Activated T-cell treated with anti-CD3 and anti-CD28 coated beads, Interleukin-2, amount 50 U/mL, for 72 hours (primary cell): Measurements from ENCODE around the gene SLC8A2. TPM values are rescaled to one million over a fixed set of nuclear protein-coding genes. Genes with fewer than 3 reads are reported as not detected.

ENCODE experiments used
- ATAC-seq, 2 donors: fragments of 150-1000 bp; cut with Tn5 transposase; replicated peaks in 1 of 2; 2 replicates each; pipeline ENCODE4 v1.10.0; 2021; ENCODE audit warnings: moderate library complexity in 2 of 2, mild to moderate bottlenecking in 1 of 2
- DNase-seq, 2 donors: peaks; one replicate each; pipeline ENCODE4 v3.0.0; 2021 to 2022; ENCODE audit warnings: mixed read lengths in 1 of 2
- H3K27ac Mint-ChIP-seq: one replicate; pipeline ENCODE4 v1.8.0; 2022; ENCODE audit warnings: mild to moderate bottlenecking, moderate library complexity, mixed read lengths
- H3K27me3 Mint-ChIP-seq: one replicate; pipeline ENCODE4 v1.8.0; 2022; ENCODE audit warnings: low read depth, mixed read lengths
- H3K36me3 Mint-ChIP-seq, 2 donors: one replicate each; pipeline ENCODE4 v1.8.0; 2022; ENCODE audit warnings: mixed read lengths in 2 of 2, mild to moderate bottlenecking in 1 of 2; ENCODE audit not compliant: insufficient read depth in 2 of 2
- H3K4me1 Mint-ChIP-seq: one replicate; pipeline ENCODE4 v1.8.0; 2022; ENCODE audit warnings: low read depth, mixed read lengths
- H3K4me3 Mint-ChIP-seq, 2 donors: one replicate each; pipeline ENCODE4 v1.8.0; 2022; ENCODE audit warnings: mild to moderate bottlenecking in 2 of 2, mixed read lengths in 2 of 2, moderate library complexity in 2 of 2
- H3K9me3 Mint-ChIP-seq, 2 donors: one replicate each; pipeline ENCODE4 v1.8.0; 2022; ENCODE audit warnings: mixed read lengths in 2 of 2
- total RNA-seq, 2 donors: library from RNA; stranded (reverse); gene quantifications; one replicate each; pipeline ENCODE4 v1.2.3, GENCODE V29; 2022

The SLC8A2 gene
- total RNA-seq, 2 donors from 2014 or later = 0.17 to 0.97 TPM

DNA sequence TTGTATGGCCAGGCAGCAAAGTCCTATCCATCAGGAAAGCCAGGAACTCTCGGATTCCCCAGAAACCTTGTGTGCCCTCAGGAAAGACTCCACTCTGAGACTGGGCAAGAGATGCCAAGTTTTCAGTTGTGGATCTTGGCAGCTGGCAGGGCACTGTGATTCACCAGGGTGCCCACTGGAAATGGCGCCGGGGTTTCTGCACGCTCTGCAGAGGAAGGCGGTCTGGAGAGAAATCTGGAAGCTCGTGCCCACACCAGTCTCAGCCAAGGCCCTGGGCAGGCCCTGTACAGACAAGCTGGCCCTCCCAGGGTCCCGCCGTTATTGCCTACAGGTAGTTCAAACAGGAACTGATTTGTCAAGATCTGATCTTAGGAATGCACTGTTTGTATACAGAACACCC is 38.3 kb upstream of the SLC8A2 start:
- ATAC-seq (no peak), DNase-seq (no peak)
- Mint-ChIP-seq H3K27ac (no peak overlapping the region), H3K4me1 (peaks cover 45% of the 10 kb centered on the region), H3K27me3 (no peaks in the 10 kb centered on the region), H3K36me3 (peaks cover 3 to 4% of the 10 kb centered on the region in 2 donors), H3K4me3 (no peak overlapping the region), H3K9me3 (no peaks in the 10 kb centered on the region)

- peaks cover 39% of the 10 kb centered on the region for H3K4me1 Mint-ChIP-seq
These were observed 37.6 kb upstream of the SLC8A2 start for GRCh38 chr19:47509170-47509847.

GRCh38 chr19:47508721-47509120 is 37.0 kb upstream of the SLC8A2 start:
- no peak overlapping the region for H3K4me3 Mint-ChIP-seq
- no peak for ATAC-seq
- DNase-seq = no peak
- no peak overlapping the region for H3K27ac Mint-ChIP-seq
- H3K9me3 Mint-ChIP-seq = no peaks in the 10 kb centered on the region
- H3K27me3 Mint-ChIP-seq = no peaks in the 10 kb centered on the region
- H3K4me1 Mint-ChIP-seq = peaks cover 33% of the 10 kb centered on the region
- H3K36me3 Mint-ChIP-seq = no peaks in the 10 kb centered on the region

More at GRCh38 chr19:47509170-47509847, 37.6 kb upstream of the SLC8A2 start:
- H3K27ac Mint-ChIP-seq = no peak overlapping the region
- no peak for DNase-seq
- peaks cover 0 to under 1% of the 10 kb centered on the region in 2 donors for H3K36me3 Mint-ChIP-seq
- H3K27me3 Mint-ChIP-seq = no peaks in the 10 kb centered on the region
- ATAC-seq = no peak
- no peaks in the 10 kb centered on the region for H3K9me3 Mint-ChIP-seq
- no peak overlapping the region for H3K4me3 Mint-ChIP-seq

GRCh38 chr19:47507924-47508553 is 36.3 kb upstream of the SLC8A2 start:
- DNase-seq (no peak), ATAC-seq (no peak)
- H3K9me3 Mint-ChIP-seq = no peaks in the 10 kb centered on the region
- peaks cover 26% of the 10 kb centered on the region for H3K4me1 Mint-ChIP-seq
- H3K27me3 Mint-ChIP-seq = no peaks in the 10 kb centered on the region
- no peaks in the 10 kb centered on the region for H3K36me3 Mint-ChIP-seq
- no peak overlapping the region for H3K27ac Mint-ChIP-seq
- H3K4me3 Mint-ChIP-seq = no peak overlapping the region

DNA sequence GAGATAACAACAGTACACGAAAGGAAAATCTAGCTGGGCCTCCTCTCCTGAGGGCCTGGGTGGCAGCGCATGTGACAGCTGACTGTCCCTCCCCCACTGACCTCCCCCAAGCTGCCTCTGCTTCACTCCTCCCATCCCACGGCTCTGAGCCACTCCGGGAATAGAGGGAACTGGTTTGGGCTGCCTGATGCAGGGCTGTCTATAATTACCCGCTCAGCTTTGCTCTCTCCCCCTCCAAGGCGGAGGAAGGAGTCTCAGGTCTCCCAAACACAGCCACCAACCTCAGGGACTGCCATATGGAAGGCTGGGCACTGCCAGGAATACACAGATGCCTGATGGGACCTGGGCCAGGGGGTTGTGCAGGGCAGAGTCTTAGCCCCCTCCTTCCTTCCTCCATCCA is 35.3 kb upstream of the SLC8A2 start:
- no peak for DNase-seq
- Mint-ChIP-seq H3K27me3 (no peaks in the 10 kb centered on the region), H3K27ac (no peak overlapping the region), H3K9me3 (no peaks in the 10 kb centered on the region), H3K4me3 (no peak overlapping the region), H3K36me3 (peaks cover 0 to 3% of the 10 kb centered on the region in 2 donors), H3K4me1 (peaks cover 16% of the 10 kb centered on the region)
- ATAC-seq = no peak

GRCh38 chr19:47506459-47506858 is 34.8 kb upstream of the SLC8A2 start:
- H3K27ac Mint-ChIP-seq = no peak overlapping the region
- ATAC-seq = no peak
- no peak for DNase-seq
- no peaks in the 10 kb centered on the region for H3K9me3 Mint-ChIP-seq
- no peak overlapping the region for H3K4me3 Mint-ChIP-seq
- peaks cover 10% of the 10 kb centered on the region for H3K4me1 Mint-ChIP-seq
- H3K36me3 Mint-ChIP-seq = peaks cover 0 to 3% of the 10 kb centered on the region in 2 donors
- H3K27me3 Mint-ChIP-seq = no peaks in the 10 kb centered on the region

GRCh38 chr19:47505506-47505905 is 33.8 kb upstream of the SLC8A2 start:
- H3K27ac Mint-ChIP-seq = no peak overlapping the region
- H3K4me3 Mint-ChIP-seq = no peak overlapping the region
- H3K27me3 Mint-ChIP-seq = no peaks in the 10 kb centered on the region
- H3K4me1 Mint-ChIP-seq = peaks cover 6% of the 10 kb centered on the region
- DNase-seq (no peak), ATAC-seq (no peak)
- peaks cover 0 to 3% of the 10 kb centered on the region in 2 donors for H3K36me3 Mint-ChIP-seq
- H3K9me3 Mint-ChIP-seq = no peaks in the 10 kb centered on the region

DNA sequence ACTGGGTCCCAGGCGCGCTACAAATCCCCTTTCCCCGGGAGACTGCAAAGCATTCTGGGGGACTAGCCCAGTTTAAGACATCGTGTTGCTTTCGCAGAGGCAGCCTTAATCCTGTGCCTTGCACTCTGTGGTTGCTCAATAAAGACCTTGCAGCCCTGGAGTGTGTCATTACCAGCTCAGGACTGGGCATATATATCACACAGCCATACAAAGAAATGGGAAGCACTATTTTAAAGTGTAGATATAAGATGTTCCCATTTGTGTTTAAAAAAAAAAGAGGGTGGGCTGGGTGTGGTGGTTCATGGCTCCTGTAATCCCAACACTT is 32.1 kb upstream of the SLC8A2 start:
- no peaks in the 10 kb centered on the region for H3K9me3 Mint-ChIP-seq
- H3K4me1 Mint-ChIP-seq = peaks cover 3% of the 10 kb centered on the region
- H3K4me3 Mint-ChIP-seq = no peak overlapping the region
- no peaks in the 10 kb centered on the region for H3K27me3 Mint-ChIP-seq
- no peak overlapping the region for H3K27ac Mint-ChIP-seq
- H3K36me3 Mint-ChIP-seq = peaks cover 0 to 3% of the 10 kb centered on the region in 2 donors
- ATAC-seq = no peak
- DNase-seq = no peak

- Mint-ChIP-seq H3K4me1 (peaks cover 3% of the 10 kb centered on the region), H3K36me3 (peaks cover 0 to 3% of the 10 kb centered on the region in 2 donors), H3K4me3 (no peak overlapping the region), H3K27ac (no peak overlapping the region), H3K9me3 (no peaks in the 10 kb centered on the region), H3K27me3 (no peaks in the 10 kb centered on the region)
- no peak for ATAC-seq
- no peak for DNase-seq
These were observed 31.6 kb upstream of the SLC8A2 start for GRCh38 chr19:47503130-47503825.

DNA sequence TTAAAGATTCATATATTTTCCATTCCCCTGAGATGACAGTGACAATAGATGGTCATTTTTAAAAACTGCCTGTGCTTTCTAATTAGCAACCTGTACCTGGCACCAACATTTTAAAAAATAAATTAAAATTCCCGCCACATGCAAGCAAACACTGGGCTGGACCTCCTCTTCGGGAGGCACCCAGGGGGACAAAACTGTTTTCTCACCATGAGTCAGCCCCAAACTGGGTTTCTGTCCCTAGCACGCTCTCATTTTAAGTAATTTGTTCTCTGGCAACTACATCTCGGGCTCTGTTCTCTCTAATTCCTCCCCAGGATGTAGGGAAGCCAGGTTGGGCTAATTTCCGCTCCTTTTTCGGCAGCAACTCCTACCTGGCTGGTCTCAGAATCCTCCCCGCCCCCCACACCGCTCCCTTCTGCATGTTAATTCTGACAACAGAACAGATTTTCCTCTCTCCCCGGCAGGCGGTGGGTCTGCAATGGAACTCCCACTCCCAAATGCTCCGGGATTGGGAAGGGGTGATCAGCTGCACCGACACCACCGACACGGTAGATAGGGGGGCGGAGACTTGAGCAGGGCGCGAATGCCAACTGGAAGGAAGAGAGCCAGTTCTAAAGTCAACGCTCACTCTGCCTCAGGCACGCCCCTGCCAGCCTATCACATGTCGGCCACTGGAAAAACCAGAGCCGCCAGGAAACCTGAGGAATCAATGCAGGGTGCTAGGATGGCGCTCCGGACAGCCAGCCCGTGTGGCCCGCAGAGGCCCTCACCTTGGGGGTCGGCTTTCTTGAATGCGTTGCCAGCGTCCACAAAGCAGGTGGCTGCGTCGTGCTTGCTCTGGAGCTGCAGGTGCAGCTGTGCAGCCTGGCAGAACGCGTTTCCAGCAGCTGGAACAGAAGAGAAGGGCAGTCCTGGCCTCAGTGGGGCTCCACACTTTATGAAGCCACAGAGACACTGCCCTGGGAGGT is 28.5 kb upstream of the SLC8A2 start:
- H3K36me3 Mint-ChIP-seq = peaks cover 0 to 3% of the 10 kb centered on the region in 2 donors
- H3K9me3 Mint-ChIP-seq = no peaks in the 10 kb centered on the region
- no peak for ATAC-seq
- no peaks in the 10 kb centered on the region for H3K27me3 Mint-ChIP-seq
- H3K4me1 Mint-ChIP-seq = peaks cover 3% of the 10 kb centered on the region
- H3K27ac Mint-ChIP-seq = no peak overlapping the region
- H3K4me3 Mint-ChIP-seq = no peak overlapping the region
- no peak for DNase-seq

DNA sequence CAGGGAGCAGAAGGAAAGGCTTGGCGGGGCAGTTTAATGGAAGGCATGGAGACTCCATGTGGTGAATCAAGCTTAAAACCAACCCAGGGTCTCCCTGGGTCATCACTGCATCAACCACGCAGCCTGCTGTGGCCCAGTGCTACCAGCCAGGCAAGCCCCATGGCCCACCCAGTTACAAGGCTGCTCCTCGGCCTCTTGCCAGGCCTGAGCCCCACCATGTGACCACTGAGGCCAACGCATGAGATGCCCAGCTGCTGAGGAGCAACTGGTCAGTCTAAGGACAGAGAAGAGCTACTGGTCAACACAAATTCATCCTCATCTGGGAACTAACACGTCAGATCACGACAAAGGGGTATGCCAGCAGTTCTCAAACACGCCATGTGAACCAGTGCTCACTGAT is 27.7 kb upstream of the SLC8A2 start:
- H3K9me3 Mint-ChIP-seq = no peaks in the 10 kb centered on the region

GRCh38 chr19:47498561-47498960 is 26.9 kb upstream of the SLC8A2 start:
- H3K36me3 Mint-ChIP-seq = peaks cover 0 to 3% of the 10 kb centered on the region in 2 donors
- ATAC-seq = no peak
- no peaks in the 10 kb centered on the region for H3K27me3 Mint-ChIP-seq
- no peak overlapping the region for H3K27ac Mint-ChIP-seq
- no peaks in the 10 kb centered on the region for H3K9me3 Mint-ChIP-seq
- peaks cover 3% of the 10 kb centered on the region for H3K4me1 Mint-ChIP-seq
- no peak for DNase-seq
- no peak overlapping the region for H3K4me3 Mint-ChIP-seq

More for the DNA sequence above, 27.7 kb upstream of the SLC8A2 start:
- Mint-ChIP-seq H3K27ac (no peak overlapping the region), H3K4me1 (peaks cover 3% of the 10 kb centered on the region), H3K27me3 (no peaks in the 10 kb centered on the region), H3K4me3 (no peak overlapping the region), H3K36me3 (peaks cover 0 to 3% of the 10 kb centered on the region in 2 donors)
- ATAC-seq (no peak), DNase-seq (no peak)
